ENCODE data around the gene SCARB1. TPM values are rescaled to one million over a fixed set of nuclear protein-coding genes. Genes with fewer than 3 reads are reported as not detected.
"Not testable (repeated sequence)": the region's sequence is repeated elsewhere in the genome, so short reads cannot be mapped to it uniquely, and the experiment has no call there.

Gene SCARB1
- total and polyA plus RNA-seq, 2 donors (not counting 3 experiments of a cell fraction or from before 2014, with no cell fraction given) = 125 to 141 TPM

GRCh38 chr12:124912529-124913287 is 49.0 kb upstream of the SCARB1 start:
- CTCF ChIA-PET = interaction anchor here (2.5 kb wide), 1 partner anchor 27 kb away, joined by 17 read pairs; no protein-coding TSS in a partner anchor
- H3K27ac ChIP-seq (ENCODE audit: insufficient read depth, low read depth, low read length); H3K9me3 ChIP-seq (replicated peaks; ENCODE audit: control insufficient read depth, insufficient read depth, low read length); dilution Hi-C loops (cut with MboI; ENCODE audit: extremely low pct_ligation_motif_present, low sequenced_read_pairs); H3K9me1 ChIP-seq (replicated peaks; ENCODE audit: control insufficient read depth, extremely low read depth, insufficient read depth, low read length); DNase-seq (ENCODE audit: low read depth, low spot score); intact Hi-C loops (cut with micrococcal nuclease); H3K27me3 ChIP-seq (ENCODE audit: control insufficient read depth in 2 of 2, insufficient read depth in 2 of 2, low read length in 2 of 2); H3K9ac ChIP-seq (replicated peaks; ENCODE audit: extremely low read depth, insufficient read depth, low read length); H2AFZ ChIP-seq (ENCODE audit: low read depth, low read length); FAIRE-seq: not testable (repeated sequence)
- Histone ChIP-seq H3K79me2 (ENCODE audit: control insufficient read depth, insufficient read depth, low read length) (peaks cover 39% of the 10 kb centered on the region), H3K4me3 (replicated peaks in 1 of 3; ENCODE audit: insufficient read depth in 1 of 3, low read depth in 1 of 3, low read length in 3 of 3) (peak overlapping the region in 2 of 3 experiments; percentile 15 to 94), H4K20me1 (replicated peaks; ENCODE audit: control insufficient read depth, extremely low read depth, insufficient read depth, low read length) (peaks cover 11% of the 10 kb centered on the region), H3K36me3 (ENCODE audit: control insufficient read depth in 2 of 2, extremely low read depth in 1 of 2, insufficient read depth in 2 of 2, low read length in 2 of 2) (peaks cover 9 to 16% of the 10 kb centered on the region in 2 experiments), H3K4me1 (ENCODE audit: control insufficient read depth, extremely low read depth, insufficient read depth, low read length) (peaks cover 31% of the 10 kb centered on the region), H3K4me2 (ENCODE audit: insufficient read depth, low read length) (peak overlapping the region; percentile 74)
- TSS peak; percentile 32 for BruUV-seq (replicated peaks)
- POLR2A ChIA-PET = interaction anchor here (3.9 kb wide), 1 partner anchor 27 kb away, joined by 46 read pairs; no protein-coding TSS in a partner anchor

GRCh38 chr12:124911521-124911920 is 47.9 kb upstream of the SCARB1 start:
- CTCF ChIA-PET = interaction anchor here (7.4 kb wide), 1 partner anchor 28 kb away, joined by 232 read pairs; no protein-coding TSS in a partner anchor
- Histone ChIP-seq H4K20me1 (replicated peaks; ENCODE audit: control insufficient read depth, extremely low read depth, insufficient read depth, low read length) (peaks cover 11% of the 10 kb centered on the region), H3K36me3 (ENCODE audit: control insufficient read depth in 2 of 2, extremely low read depth in 1 of 2, insufficient read depth in 2 of 2, low read length in 2 of 2) (peaks cover 9 to 16% of the 10 kb centered on the region in 2 experiments), H3K4me3 (replicated peaks in 1 of 3; ENCODE audit: insufficient read depth in 1 of 3, low read depth in 1 of 3, low read length in 3 of 3) (peak overlapping the region in 2 of 3 experiments; percentile 18 to 38), H3K79me2 (ENCODE audit: control insufficient read depth, insufficient read depth, low read length) (peaks cover 39% of the 10 kb centered on the region), H3K4me1 (ENCODE audit: control insufficient read depth, extremely low read depth, insufficient read depth, low read length) (peaks cover 25% of the 10 kb centered on the region), H3K4me2 (ENCODE audit: insufficient read depth, low read length) (peak overlapping the region; percentile 72)
- H2AFZ ChIP-seq (ENCODE audit: low read depth, low read length); H3K9me3 ChIP-seq (replicated peaks; ENCODE audit: control insufficient read depth, insufficient read depth, low read length); intact Hi-C loops (cut with micrococcal nuclease); H3K9me1 ChIP-seq (replicated peaks; ENCODE audit: control insufficient read depth, extremely low read depth, insufficient read depth, low read length); DNase-seq (ENCODE audit: low read depth, low spot score); BruUV-seq (replicated peaks); FAIRE-seq; dilution Hi-C loops (cut with MboI; ENCODE audit: extremely low pct_ligation_motif_present, low sequenced_read_pairs); H3K27me3 ChIP-seq (ENCODE audit: control insufficient read depth in 2 of 2, insufficient read depth in 2 of 2, low read length in 2 of 2); H3K27ac ChIP-seq (ENCODE audit: insufficient read depth, low read depth, low read length); H3K9ac ChIP-seq (replicated peaks; ENCODE audit: extremely low read depth, insufficient read depth, low read length): not testable (repeated sequence)
- POLR2A ChIA-PET = interaction anchor here (1.3 kb wide), 1 partner anchor 27 kb away, joined by 12 read pairs; no protein-coding TSS in a partner anchor
